GM06990 (cell line): ENCODE data around the gene ASIC2.

Experiments used
- DNase-seq: peaks from one replicate; pipeline ENCODE4 v3.0.0-alpha.2; 2011; ENCODE audit not compliant: insufficient read length; ENCODE audit errors: extremely low read depth
- H3K27me3 ChIP-seq: replicated peaks from 2 replicates; pipeline ENCODE4 v1.6.0; 2011; ENCODE audit warnings: low read length; ENCODE audit not compliant: control insufficient read depth, insufficient read depth
- H3K36me3 ChIP-seq: 2 replicates; pipeline ENCODE4 v1.5.1; 2011; ENCODE audit warnings: low read length; ENCODE audit not compliant: control insufficient read depth, insufficient read depth
- H3K4me3 ChIP-seq: replicated peaks from 2 replicates; pipeline ENCODE4 v1.5.1; 2011; ENCODE audit warnings: low read depth, mild to moderate bottlenecking, control low read depth, low read length
- TF ChIP-seq, protein P1 (sequence below): IDR thresholded peaks from 2 replicates; pipeline ENCODE4 v1.5.1; 2011; ENCODE audit warnings: low read length, control low read depth, mild to moderate bottlenecking, inconsistent platforms; ENCODE audit not compliant: insufficient read depth, poor library complexity, severe bottlenecking

Gene ASIC2

GRCh38 chr17:33234233-33234632, 58.9 kb downstream of the ASIC2 start:
- no peak for DNase-seq
- TF ChIP-seq, protein P1, sequence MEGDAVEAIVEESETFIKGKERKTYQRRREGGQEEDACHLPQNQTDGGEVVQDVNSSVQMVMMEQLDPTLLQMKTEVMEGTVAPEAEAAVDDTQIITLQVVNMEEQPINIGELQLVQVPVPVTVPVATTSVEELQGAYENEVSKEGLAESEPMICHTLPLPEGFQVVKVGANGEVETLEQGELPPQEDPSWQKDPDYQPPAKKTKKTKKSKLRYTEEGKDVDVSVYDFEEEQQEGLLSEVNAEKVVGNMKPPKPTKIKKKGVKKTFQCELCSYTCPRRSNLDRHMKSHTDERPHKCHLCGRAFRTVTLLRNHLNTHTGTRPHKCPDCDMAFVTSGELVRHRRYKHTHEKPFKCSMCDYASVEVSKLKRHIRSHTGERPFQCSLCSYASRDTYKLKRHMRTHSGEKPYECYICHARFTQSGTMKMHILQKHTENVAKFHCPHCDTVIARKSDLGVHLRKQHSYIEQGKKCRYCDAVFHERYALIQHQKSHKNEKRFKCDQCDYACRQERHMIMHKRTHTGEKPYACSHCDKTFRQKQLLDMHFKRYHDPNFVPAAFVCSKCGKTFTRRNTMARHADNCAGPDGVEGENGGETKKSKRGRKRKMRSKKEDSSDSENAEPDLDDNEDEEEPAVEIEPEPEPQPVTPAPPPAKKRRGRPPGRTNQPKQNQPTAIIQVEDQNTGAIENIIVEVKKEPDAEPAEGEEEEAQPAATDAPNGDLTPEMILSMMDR, result no peak
- H3K27me3 ChIP-seq, result no peaks in the 10 kb centered on the region; the same call in 1 of the 2 replicates
- no peaks in the 10 kb centered on the region for H3K36me3 ChIP-seq
- H3K4me3 ChIP-seq, result no peak overlapping the region

DNA sequence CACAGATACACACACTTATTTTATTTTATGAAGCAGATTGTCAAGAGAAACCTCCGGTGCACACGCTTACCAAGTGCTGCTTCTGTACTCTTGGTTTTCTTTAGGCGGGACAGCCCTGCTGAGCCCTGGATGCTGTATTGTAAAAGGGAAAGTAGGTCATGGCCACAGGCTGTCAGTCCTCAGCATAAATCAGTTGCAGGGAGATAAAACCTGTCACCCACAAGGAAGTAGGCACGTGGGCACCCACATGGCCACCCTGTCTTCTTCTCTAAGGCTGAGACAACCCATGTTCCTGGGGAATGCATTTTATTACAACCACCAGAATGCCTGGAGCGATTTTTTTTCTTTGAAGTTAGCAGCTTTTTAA, 59.3 kb downstream of the ASIC2 start:
- no peaks in the 10 kb centered on the region for H3K36me3 ChIP-seq
- no peak for DNase-seq

DNA sequence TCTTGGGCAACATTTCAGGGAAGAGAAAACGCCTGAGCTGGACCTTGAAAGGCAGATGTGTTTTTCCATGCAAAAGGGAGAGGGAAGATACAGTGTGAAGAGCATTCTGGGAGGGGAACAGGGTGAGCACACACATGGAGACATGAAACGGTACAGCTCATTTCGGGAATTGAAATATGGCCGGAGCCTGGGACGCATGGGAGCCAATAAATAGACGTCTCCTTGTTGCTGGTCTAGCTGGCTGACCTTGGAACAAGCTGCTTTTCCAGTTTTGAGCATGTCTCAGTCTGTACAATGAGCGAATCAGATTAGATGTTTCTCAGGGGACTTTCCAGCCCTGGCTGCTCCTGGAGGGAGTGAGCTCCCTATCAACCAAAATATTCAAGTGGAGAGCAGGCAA, 63.6 kb downstream of the ASIC2 start:
- H3K36me3 ChIP-seq, result no peaks in the 10 kb centered on the region
- TF ChIP-seq, protein P1, result no peak
- DNase-seq, result no peak

More for the DNA sequence above, 59.3 kb downstream of the ASIC2 start:
- Histone ChIP-seq H3K4me3 (no peak overlapping the region), H3K27me3 (no peaks in the 10 kb centered on the region; the same call in 1 of the 2 replicates)
- TF ChIP-seq, protein P1, result no peak

GRCh38 chr17:33229028-33229427, 64.1 kb downstream of the ASIC2 start:
- Histone ChIP-seq H3K27me3 (no peaks in the 10 kb centered on the region; the same call in 1 of the 2 replicates), H3K36me3 (no peaks in the 10 kb centered on the region), H3K4me3 (no peak overlapping the region)
- TF ChIP-seq, protein P1, result no peak
- DNase-seq, result no peak

More for the DNA sequence above, 63.6 kb downstream of the ASIC2 start:
- no peaks in the 10 kb centered on the region; the same call in 1 of the 2 replicates for H3K27me3 ChIP-seq
- no peak overlapping the region for H3K4me3 ChIP-seq

DNA sequence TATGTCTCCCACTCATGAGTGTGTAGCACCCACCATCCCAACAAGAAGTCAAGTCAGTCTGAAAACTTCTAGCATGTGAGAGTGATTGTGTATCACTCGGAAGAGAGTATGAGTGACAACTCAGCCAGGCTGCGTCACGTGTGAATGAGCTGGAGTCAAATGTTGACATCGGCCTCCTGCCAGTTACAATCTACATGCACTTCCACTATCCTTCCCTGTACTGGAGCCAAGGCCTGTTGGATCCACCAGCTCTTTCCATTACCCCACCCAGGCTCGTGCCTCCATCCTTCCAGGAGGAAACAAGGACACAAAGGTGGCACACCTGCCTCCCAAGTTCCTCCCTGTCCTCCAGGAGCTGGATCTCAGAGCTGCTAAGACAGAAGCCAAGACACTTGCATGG, 64.5 kb downstream of the ASIC2 start:
- Histone ChIP-seq H3K36me3 (no peaks in the 10 kb centered on the region), H3K4me3 (no peak overlapping the region), H3K27me3 (no peaks in the 10 kb centered on the region; the same call in 1 of the 2 replicates)
- TF ChIP-seq, protein P1, result no peak
- DNase-seq, result no peak

DNA sequence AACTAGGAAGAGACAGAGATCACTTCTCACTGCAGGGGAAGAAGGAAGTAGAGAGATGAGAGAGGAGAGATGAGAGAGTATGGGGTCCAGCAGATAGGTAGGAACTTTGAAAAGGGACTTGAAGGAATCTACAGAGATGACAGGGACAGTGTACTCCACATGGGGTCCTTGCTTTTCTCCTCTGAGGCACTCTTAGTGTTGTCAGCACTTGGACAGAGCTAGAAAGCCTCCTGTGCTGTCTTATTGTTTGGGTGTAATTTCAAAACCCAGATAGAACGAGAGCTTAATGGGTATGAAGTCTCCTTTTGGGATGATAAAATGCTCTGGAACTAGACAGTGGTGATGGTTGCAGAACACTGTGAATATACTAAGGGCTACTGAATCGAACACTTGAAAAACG, 65.2 kb downstream of the ASIC2 start:
- no peak for DNase-seq
- H3K27me3 ChIP-seq, result no peaks in the 10 kb centered on the region; the same call in 1 of the 2 replicates
- TF ChIP-seq, protein P1, result no peak
- no peak overlapping the region for H3K4me3 ChIP-seq
- no peaks in the 10 kb centered on the region for H3K36me3 ChIP-seq
